Measurements from ENCODE around the gene APOBEC3A.
"Not testable (repeated sequence)": the region's sequence is repeated elsewhere in the genome, so short reads cannot be mapped to it uniquely, and the experiment has no call there.

The APOBEC3A gene

GRCh38 chr22:38941488-38941987, 15.9 kb upstream of the APOBEC3A start:
- no peak for TF ChIP-seq CTCF (IDR thresholded peaks at IDR 0.05; ENCODE audit: borderline replicate concordance, insufficient read depth, low read depth, low read length)
- H3K4me3 ChIP-seq (ENCODE audit: low read depth, low read length): peak overlapping the region; percentile 6

GRCh38 chr22:38942702-38943101, 14.7 kb upstream of the APOBEC3A start:
- H3K4me3 ChIP-seq (ENCODE audit: low read depth, low read length): no peak overlapping the region
- TF ChIP-seq CTCF (IDR thresholded peaks at IDR 0.05; ENCODE audit: borderline replicate concordance, insufficient read depth, low read depth, low read length): no peak

- peak; percentile 40; the same call in 1 of the 2 replicates for TF ChIP-seq CTCF (IDR thresholded peaks at IDR 0.05; ENCODE audit: borderline replicate concordance, insufficient read depth, low read depth, low read length)
- no peak overlapping the region for H3K4me3 ChIP-seq (ENCODE audit: low read depth, low read length)
Measured at GRCh38 chr22:38943201-38943600, 14.2 kb upstream of the APOBEC3A start.

GRCh38 chr22:38943882-38944281, 13.5 kb upstream of the APOBEC3A start:
- TF ChIP-seq CTCF (IDR thresholded peaks at IDR 0.05; ENCODE audit: borderline replicate concordance, insufficient read depth, low read depth, low read length): no peak
- H3K4me3 ChIP-seq (ENCODE audit: low read depth, low read length): no peak overlapping the region

- TF ChIP-seq CTCF (IDR thresholded peaks at IDR 0.05; ENCODE audit: borderline replicate concordance, insufficient read depth, low read depth, low read length): no peak
- no peak overlapping the region for H3K4me3 ChIP-seq (ENCODE audit: low read depth, low read length)
Measured at GRCh38 chr22:38944653-38945052, 12.8 kb upstream of the APOBEC3A start.

GRCh38 chr22:38945706-38946338, 11.6 kb upstream of the APOBEC3A start:
- H3K4me3 ChIP-seq (ENCODE audit: low read depth, low read length): not testable (repeated sequence)

- no peak overlapping the region for H3K4me3 ChIP-seq (ENCODE audit: low read depth, low read length)
- TF ChIP-seq CTCF (IDR thresholded peaks at IDR 0.05; ENCODE audit: borderline replicate concordance, insufficient read depth, low read depth, low read length): no peak
Measured at GRCh38 chr22:38946771-38947170, 10.6 kb upstream of the APOBEC3A start.

Measured in GM12875 (cell line).